HG02678 (cell line): ENCODE results near the gene MORN5.

Experiments used
- ATAC-seq: cut with Tn5 transposase; IDR thresholded peaks from one replicate; pipeline ENCODE4 v1.9.1; 2021; ENCODE audit warnings: mild to moderate bottlenecking, moderate library complexity; ENCODE audit not compliant: unreplicated experiment

Gene MORN5

GRCh38 chr9:122143296-122143695 is 16.4 kb upstream of the MORN5 start:
- ATAC-seq = no peak

GRCh38 chr9:122143876-122144405 is 15.8 kb upstream of the MORN5 start:
- no peak for ATAC-seq

- ATAC-seq = no peak
Observed at GRCh38 chr9:122144836-122145591, 14.7 kb upstream of the MORN5 start.

- no peak for ATAC-seq
Observed at GRCh38 chr9:122145592-122145863, 14.2 kb upstream of the MORN5 start.

- no peak for ATAC-seq
Observed at GRCh38 chr9:122151267-122151828, 8.4 kb upstream of the MORN5 start.

GRCh38 chr9:122155796-122156195 is 3.9 kb upstream of the MORN5 start:
- ATAC-seq = no peak

- no peak for ATAC-seq
Observed at GRCh38 chr9:122158202-122158601, 1.5 kb upstream of the MORN5 start.

- ATAC-seq = no peak
Observed at GRCh38 chr9:122159925-122160246, 178 bp downstream of the MORN5 start.

- ATAC-seq = no peak
Observed at GRCh38 chr9:122162415-122162814, 2.7 kb downstream of the MORN5 start.

GRCh38 chr9:122164286-122164685 is 4.6 kb downstream of the MORN5 start:
- ATAC-seq = no peak

- no peak for ATAC-seq
Observed at GRCh38 chr9:122168356-122168755, 8.6 kb downstream of the MORN5 start.

GRCh38 chr9:122172131-122172530 is 12.4 kb downstream of the MORN5 start:
- ATAC-seq = no peak

- ATAC-seq = no peak
Observed at GRCh38 chr9:122173670-122174069, 14.0 kb downstream of the MORN5 start.

GRCh38 chr9:122176916-122177315 is 17.2 kb downstream of the MORN5 start:
- no peak for ATAC-seq

GRCh38 chr9:122179054-122179689 is 19.5 kb downstream of the MORN5 start:
- no peak for ATAC-seq

- no peak for ATAC-seq
Observed at GRCh38 chr9:122179690-122180074, 20.0 kb downstream of the MORN5 start.

GRCh38 chr9:122180633-122181032 is 20.9 kb downstream of the MORN5 start:
- no peak for ATAC-seq

GRCh38 chr9:122183501-122183900 is 23.8 kb downstream of the MORN5 start:
- ATAC-seq = no peak

- ATAC-seq = no peak
Observed at GRCh38 chr9:122184551-122184950, 24.8 kb downstream of the MORN5 start.

- no peak for ATAC-seq
Observed at GRCh38 chr9:122186301-122186700, 26.6 kb downstream of the MORN5 start.

- ATAC-seq = no peak
Observed at GRCh38 chr9:122186777-122187470, 27.2 kb downstream of the MORN5 start.

GRCh38 chr9:122188369-122188768 is 28.7 kb downstream of the MORN5 start:
- no peak for ATAC-seq
